ENCODE measurements around the gene ATAD2B. TPM values are rescaled to one million over a fixed set of nuclear protein-coding genes. Genes with fewer than 3 reads are reported as not detected.

The ATAD2B gene
- total RNA-seq, 1 experiment from 2014 or later = 9.7 TPM

- DNase-seq (ENCODE audit: low read depth) = no peak
Observed at GRCh38 chr2:23837871-23838270, 89.1 kb downstream of the ATAD2B start.

DNA sequence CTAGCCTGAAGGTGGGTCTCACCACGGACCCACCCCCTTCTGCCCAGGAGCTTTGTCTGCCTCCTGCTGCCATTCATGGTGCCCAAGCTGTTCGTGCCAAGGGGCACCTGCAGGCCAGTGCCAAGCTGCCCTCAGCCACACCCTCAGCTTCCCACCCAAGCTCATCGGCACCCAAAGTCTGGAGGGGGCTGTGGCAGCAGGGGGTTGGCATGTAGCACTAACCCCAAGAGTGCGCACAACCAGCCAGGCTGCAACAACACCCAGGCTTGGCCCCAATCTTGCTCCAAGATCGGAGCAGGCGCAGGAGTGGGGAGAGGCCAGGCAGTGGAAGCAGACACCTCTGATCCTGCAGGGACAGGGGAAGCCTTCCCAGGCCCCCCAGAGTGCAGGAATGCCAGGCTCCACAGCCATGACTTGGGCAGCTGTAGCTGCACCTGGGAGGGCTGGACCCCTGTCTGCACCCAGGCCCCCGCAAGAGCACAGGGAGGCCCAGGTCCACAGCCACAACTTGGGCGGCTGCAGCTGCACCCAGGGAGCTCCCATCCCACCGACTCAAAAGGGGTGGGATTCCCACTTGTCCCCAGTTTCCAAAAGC is 89.9 kb downstream of the ATAD2B start:
- no peak for DNase-seq (ENCODE audit: low read depth)

DNA sequence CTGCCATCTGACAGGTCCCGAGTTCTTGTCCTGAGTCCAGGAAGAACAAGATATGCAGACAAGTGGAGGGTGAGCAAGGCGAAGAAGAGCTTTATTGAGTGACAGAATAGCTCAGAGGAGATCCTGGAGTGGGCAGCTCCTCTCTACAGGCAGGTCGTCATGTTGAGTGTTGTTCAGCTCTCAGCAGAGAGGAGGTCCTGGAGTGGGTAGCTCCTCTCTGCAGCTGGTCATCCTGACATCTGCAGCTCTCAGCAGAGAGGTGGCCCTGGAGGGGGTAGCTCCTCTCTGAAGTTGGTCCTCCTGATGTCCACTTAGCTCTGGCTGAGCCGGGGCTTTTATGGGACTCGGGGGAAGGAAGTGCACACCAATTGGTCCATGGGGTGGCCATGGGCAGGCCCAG is 90.4 kb downstream of the ATAD2B start:
- no peak for DNase-seq (ENCODE audit: low read depth)

DNA sequence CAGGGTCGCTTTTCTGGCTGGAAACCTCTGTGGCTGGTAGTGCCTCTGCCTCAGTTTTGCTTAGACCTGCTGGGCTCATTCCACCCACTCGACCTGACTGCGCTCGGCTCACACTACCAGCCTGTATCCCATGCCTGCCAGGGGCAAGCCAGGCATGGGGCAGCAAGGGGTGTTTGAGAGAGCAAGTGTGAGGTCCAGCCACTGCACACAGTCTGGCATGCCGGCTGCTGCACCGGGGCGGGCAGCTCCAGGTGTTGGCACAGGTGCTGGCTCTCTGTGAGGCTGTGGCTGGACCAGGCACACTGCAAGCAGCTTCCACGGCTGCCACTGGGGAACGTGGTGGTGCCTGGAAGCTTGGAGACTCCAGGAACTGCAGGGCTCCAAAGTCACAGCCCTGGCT is 90.9 kb downstream of the ATAD2B start:
- DNase-seq (ENCODE audit: low read depth) = no peak

- no peak for DNase-seq (ENCODE audit: low read depth)
Observed at GRCh38 chr2:23835423-23835822, 91.5 kb downstream of the ATAD2B start.

- no peak for DNase-seq (ENCODE audit: low read depth)
Observed at GRCh38 chr2:23828986-23829385, 97.9 kb downstream of the ATAD2B start.

DNA sequence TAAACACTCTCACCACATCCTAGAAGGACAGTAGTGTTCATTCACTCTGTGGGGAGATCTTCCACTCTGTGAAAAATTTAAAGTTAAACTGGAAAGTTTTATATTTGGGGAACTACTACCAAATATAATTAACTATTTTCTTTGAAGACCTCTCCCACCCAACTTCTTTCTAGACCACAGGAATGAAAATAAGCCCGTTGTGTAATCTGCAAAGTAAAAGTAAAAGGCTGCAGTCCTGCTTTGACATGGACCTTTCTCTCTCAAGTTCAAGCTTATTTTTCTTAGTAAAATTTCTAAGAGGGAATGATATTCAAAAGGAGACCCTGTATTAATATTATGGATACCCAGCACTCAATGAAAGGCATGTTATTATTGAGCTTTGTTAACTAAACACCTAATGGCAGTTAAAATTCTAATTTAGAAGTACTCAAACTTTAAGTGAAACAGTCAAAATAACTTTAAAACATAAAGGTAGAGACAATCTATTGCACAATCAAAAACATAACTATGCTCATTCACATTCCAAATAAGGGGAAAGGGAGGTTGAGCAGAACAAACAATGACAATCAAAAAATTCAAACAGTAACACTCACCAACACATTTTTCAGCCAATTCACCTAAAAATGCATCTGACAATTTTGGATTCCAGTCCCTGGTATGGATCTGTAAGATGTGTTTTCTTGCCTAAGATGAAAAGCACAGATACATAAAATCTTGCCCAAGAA is 98.5 kb downstream of the ATAD2B start:
- DNase-seq (ENCODE audit: low read depth) = no peak

GRCh38 chr2:23827287-23827686 is 99.6 kb downstream of the ATAD2B start:
- no peak for DNase-seq (ENCODE audit: low read depth)

GRCh38 chr2:23826771-23827170 is 100.2 kb downstream of the ATAD2B start:
- DNase-seq (ENCODE audit: low read depth) = no peak

- no peak for DNase-seq (ENCODE audit: low read depth)
Observed at GRCh38 chr2:23826040-23826439, 100.9 kb downstream of the ATAD2B start.

GRCh38 chr2:23824777-23825212 is 102.1 kb downstream of the ATAD2B start:
- DNase-seq (ENCODE audit: low read depth) = peak; percentile 27

DNA sequence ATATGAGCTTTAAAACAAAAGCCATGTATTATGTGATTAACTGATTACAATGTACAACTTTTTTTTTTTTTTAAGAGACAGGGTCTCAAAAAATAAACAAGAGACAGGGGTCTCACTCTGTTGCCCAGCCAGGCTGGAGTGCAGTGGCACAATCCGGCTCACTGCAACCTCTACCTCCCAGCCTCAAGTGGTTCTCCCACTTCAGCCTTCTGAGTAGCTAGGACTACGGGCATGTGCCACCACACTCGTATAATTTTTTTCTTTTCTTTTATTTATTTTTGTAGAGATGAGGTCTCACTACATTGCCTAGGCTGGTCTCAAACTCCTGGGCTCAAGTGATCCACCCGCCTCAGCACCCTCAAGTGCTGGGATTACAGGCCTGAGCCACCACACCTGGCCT is 103.1 kb downstream of the ATAD2B start:
- no peak for DNase-seq (ENCODE audit: low read depth)

DNA sequence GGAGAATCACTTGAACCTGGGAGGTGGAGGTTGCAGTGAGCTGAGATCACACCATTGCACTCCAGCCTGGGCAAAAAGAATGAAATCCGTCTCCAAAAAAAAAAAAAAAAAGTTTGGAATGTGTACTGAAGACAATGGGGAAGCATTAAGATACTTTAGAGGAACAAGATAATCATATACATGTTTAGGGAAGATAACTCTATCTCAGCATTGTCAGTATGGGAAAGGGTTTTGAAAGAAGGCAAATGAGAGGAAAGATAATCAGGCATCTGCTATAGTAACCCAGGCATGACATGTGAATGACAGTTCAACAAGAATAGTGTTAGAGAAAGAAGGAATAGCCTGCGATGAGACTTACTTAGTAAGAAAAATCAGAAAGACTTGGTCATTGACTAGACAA is 112.0 kb downstream of the ATAD2B start:
- no peak for DNase-seq (ENCODE audit: low read depth)

- no peak for DNase-seq (ENCODE audit: low read depth)
Observed at GRCh38 chr2:23813438-23813837, 113.5 kb downstream of the ATAD2B start.

GRCh38 chr2:23809150-23809549 is 117.8 kb downstream of the ATAD2B start:
- no peak for DNase-seq (ENCODE audit: low read depth)

DNA sequence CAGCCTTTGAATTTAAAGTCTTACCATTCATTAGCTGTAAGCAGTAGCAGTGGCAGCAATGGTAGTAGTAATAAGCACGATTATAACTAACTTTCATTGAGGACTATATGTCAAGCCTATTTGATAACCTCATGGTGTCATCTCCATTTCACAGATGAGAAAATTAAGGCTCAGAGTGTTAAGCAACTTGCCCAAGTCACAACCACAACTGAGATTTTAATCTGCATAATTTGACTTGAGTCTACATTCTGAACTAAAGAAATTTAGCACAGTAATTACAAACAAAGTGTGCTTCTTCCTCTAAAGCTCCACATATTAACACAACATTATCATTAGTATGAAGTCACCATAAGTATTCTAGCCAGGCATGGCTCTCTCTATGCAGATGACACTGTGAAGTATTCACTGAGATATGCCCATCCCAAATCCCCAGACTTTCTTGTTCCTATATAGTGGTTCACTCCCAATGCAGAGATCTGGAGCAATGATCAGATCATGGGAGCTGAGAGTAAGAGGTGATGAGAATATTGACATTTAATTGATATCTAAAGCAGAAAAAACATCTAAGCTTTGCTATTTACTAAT is 120.2 kb downstream of the ATAD2B start:
- DNase-seq (ENCODE audit: low read depth) = no peak

DNA sequence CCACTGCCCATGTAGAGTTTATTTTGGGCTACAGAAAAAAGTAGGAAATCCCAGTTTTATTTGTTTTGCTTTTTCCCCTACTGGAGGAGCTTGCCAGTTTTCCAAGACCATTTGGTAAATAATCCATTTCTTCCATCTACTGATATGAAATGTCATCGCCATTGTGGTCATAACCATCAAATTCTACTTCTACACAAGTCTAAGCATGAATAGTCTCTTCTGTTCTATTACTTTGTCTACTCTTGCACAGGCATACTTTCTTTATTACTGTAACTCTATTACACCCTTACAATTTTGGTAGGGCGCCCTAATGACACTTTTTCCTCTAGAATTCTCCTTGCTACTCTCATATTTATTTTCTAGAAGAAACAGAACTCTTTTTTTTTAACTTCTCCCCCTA is 120.7 kb downstream of the ATAD2B start:
- no peak for DNase-seq (ENCODE audit: low read depth)

DNA sequence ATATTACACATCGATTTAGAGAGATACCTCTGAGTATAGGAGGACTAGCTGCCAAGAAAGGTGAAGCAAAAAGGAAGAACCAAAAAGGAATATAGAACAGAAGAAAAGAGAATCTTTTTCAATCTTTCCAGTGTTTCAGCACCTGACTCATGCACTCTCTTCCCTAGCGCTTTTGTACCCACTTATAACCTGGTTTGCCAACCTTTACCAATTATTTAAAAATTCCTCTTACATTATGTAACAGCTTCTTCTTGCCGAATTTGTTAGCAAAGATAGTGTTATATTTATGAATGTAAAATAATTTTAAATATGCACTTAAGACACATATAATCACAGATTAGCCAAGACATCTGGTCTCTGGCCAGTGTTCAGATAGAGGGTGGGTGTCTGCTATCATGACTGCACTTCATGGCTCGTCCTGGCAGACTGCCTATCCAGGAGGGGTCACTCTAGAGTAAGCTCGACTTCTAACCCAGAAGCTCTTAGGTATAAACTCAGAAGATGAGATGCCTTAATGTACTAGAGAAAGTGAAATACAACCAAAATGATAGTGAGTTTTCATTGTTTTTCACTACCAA is 122.9 kb downstream of the ATAD2B start:
- peak; percentile 48 for DNase-seq (ENCODE audit: low read depth)

DNA sequence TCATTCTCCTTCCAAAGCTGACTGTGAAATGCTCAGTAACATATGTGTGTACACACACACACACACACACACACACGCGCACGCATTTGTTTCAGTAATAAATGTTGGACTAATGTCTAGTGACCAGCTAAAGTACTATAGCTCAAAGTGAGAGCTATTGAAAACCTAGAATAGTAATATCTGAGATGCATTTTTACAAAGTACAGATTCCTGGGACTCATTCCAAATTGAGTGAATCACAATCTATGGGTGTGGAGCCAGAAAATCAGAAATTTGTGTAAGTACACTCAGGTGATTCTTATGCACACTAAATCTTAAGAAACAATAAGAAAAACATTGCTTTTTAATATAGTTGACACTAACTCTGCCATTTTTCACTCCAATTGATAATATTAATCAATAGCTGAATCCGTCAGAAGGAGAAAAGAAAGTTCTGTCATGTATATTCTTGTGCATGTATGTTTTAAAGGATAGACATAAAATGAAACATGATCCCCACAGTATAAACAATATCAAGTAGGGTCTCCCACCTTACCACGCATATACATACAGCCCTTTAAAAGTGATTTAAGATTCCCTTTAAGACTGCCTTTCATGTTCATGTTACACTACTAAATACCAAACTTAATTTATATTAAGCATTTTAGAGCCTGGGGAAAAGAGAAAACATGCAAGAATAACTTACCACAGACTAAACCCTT is 123.5 kb downstream of the ATAD2B start:
- peak; percentile 9 for DNase-seq (ENCODE audit: low read depth)

GRCh38 chr2:23801396-23801795 is 125.5 kb downstream of the ATAD2B start:
- no peak for DNase-seq (ENCODE audit: low read depth)

DNA sequence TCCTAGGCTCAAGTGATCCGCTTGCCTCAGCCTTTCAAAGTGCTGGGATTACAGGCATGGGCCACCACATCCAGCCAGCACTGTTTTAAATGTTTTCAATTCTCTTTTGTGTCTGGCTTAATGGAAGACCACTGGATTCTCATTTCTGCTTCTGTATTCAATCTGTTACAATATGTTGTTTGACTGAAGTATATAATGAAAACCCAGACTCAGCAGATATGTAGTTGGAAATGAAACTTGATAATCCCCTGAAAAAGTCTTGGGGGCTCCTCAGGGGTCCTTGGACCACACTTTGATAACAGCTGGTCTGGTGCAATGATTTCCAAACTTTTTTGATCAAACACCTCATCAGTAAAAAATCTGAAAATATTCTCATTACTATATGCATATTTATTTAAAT is 132.7 kb downstream of the ATAD2B start:
- no peak for DNase-seq (ENCODE audit: low read depth)

DNA sequence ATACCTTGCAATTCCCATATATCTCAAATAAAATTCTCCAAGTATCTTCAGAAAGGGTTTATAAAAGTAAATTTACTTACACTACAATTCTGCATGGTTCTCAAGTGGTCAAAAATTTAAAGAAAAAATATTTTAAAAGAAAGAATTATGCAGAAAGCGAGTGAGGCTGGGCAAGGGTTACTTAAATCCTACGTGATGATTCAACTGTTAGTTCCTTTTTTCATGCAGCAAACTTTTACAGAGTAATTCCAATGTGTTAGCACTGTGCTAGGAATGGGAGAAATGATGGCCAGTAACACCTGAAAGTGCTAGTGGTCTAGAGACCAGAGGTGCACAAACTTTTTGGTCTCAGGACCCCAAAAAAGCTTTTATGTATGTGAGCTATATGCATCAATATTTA is 133.4 kb downstream of the ATAD2B start:
- DNase-seq (ENCODE audit: low read depth) = no peak
